K562 (cell line): ENCODE results near the gene EHBP1. TPM values are rescaled to one million over a fixed set of nuclear protein-coding genes. Genes with fewer than 3 reads are reported as not detected.

Experiments used
- ATF4 ChIP-seq: fragments of 450-650 bp; formaldehyde crosslinking; IDR thresholded peaks from 2 replicates; pipeline ENCODE4 v1.4.0; 2022; ENCODE audit warnings: mild to moderate bottlenecking, moderate library complexity
- BRD4 ChIP-seq: fragments of 200-600 bp; sonication (generic); IDR thresholded peaks from 2 replicates; pipeline ENCODE4 v1.6.1; 2017; ENCODE audit warnings: inconsistent platforms
- C11orf30 ChIP-seq: fragments of 450-650 bp; IDR thresholded peaks from 2 replicates; pipeline ENCODE4 v1.6.1; 2016; ENCODE audit warnings: low read depth, mild to moderate bottlenecking
- ELK3 ChIP-seq: fragments of 450-650 bp; formaldehyde crosslinking; IDR thresholded peaks from 2 replicates; pipeline ENCODE4 v1.4.0; 2020; ENCODE audit warnings: mild to moderate bottlenecking
- GATAD2B ChIP-seq: fragments of 450-650 bp; IDR thresholded peaks from 2 replicates; pipeline ENCODE4 v1.6.1; 2017; ENCODE audit warnings: mild to moderate bottlenecking, borderline replicate concordance
- HMGN3 ChIP-seq: IDR thresholded peaks from 2 replicates; pipeline ENCODE4 v1.6.1; 2011; ENCODE audit warnings: borderline replicate concordance, low read depth, mild to moderate bottlenecking, mixed read lengths, low read length; ENCODE audit not compliant: insufficient read length; ENCODE audit errors: extremely low read depth
- HNRNPLL ChIP-seq: fragments of 200-400 bp; formaldehyde crosslinking; IDR thresholded peaks from 2 replicates; pipeline ENCODE4 v1.6.1; 2017; ENCODE audit warnings: low read length, low read depth, mild to moderate bottlenecking; ENCODE audit not compliant: poor library complexity, severe bottlenecking
- MED1 ChIP-seq: sonication (generic); formaldehyde crosslinking; IDR thresholded peaks from 2 replicates; pipeline ENCODE4 v1.8.1; 2023; ENCODE audit warnings: missing genetic modification reagents, borderline replicate concordance
- MTA1 ChIP-seq: fragments of 450-650 bp; IDR thresholded peaks from 2 replicates; pipeline ENCODE4 v1.6.1; 2017; ENCODE audit warnings: borderline replicate concordance
- NR2F6 ChIP-seq: fragments of 450-650 bp; formaldehyde crosslinking; IDR thresholded peaks from 2 replicates; pipeline ENCODE4 v1.4.0; 2020; ENCODE audit warnings: mild to moderate bottlenecking
- PKNOX1 ChIP-seq: fragments of 450-650 bp; IDR thresholded peaks from 2 replicates; pipeline ENCODE4 v1.6.1; 2016
- POLR2H ChIP-seq: IDR thresholded peaks from 2 replicates; pipeline ENCODE4 v1.6.1; 2016; ENCODE audit warnings: missing genetic modification characterization, low read depth, mild to moderate bottlenecking, control low read depth, missing compliant biosample characterization, moderate library complexity
- PRDM10 ChIP-seq: fragments of 450-650 bp; IDR thresholded peaks from 2 replicates; pipeline ENCODE4 v1.6.1; 2018; ENCODE audit not compliant: partially characterized antibody
- PTBP1 ChIP-seq: fragments of 200-400 bp; formaldehyde crosslinking; IDR thresholded peaks from 2 replicates; pipeline ENCODE4 v1.6.1; 2017; ENCODE audit warnings: low read depth, low read length
- SMARCB1 ChIP-seq: IDR thresholded peaks from 2 replicates; pipeline ENCODE4 v1.6.1; 2011; ENCODE audit warnings: improper control_type of control experiment, low read depth; ENCODE audit not compliant: insufficient read length
- SNAPC5 ChIP-seq: fragments of 250-450 bp; sonication (Bioruptor Pico); IDR thresholded peaks from 2 replicates; pipeline ENCODE4 v1.8.0; 2021; ENCODE audit warnings: moderate library complexity, mild to moderate bottlenecking, inconsistent platforms
- SP1 ChIP-seq: sonication (generic); formaldehyde crosslinking; IDR thresholded peaks from 2 replicates; pipeline ENCODE4 v1.8.1; 2022; ENCODE audit warnings: mild to moderate bottlenecking, missing genetic modification reagents
- SPI1 ChIP-seq: IDR thresholded peaks from 2 replicates; pipeline ENCODE4 v1.6.1; 2011; ENCODE audit warnings: low read depth, low read length, control low read depth, borderline replicate concordance
- SRF ChIP-seq, 2 experiments: fragments of 250-450, 450-650 bp in 1 of 2; sonication (Bioruptor Pico) in 1 of 2; sonication (generic) in 1 of 2; formaldehyde crosslinking; IDR thresholded peaks; 2 replicates each; pipeline versions ENCODE4 v1.5.0 to v1.5.1; 2020 to 2022; ENCODE audit warnings: mild to moderate bottlenecking in 1 of 2, missing genetic modification reagents in 1 of 2
- XRCC5 ChIP-seq: fragments of 200-400 bp; formaldehyde crosslinking; IDR thresholded peaks from 2 replicates; pipeline ENCODE4 v1.6.1; 2017; ENCODE audit warnings: low read depth, mild to moderate bottlenecking, low read length
- ZNF77 ChIP-seq: fragments of 250-450 bp; sonication (Bioruptor Pico); IDR thresholded peaks from 2 replicates; pipeline ENCODE4 v1.5.0; 2020
- polyA plus RNA-seq, 8 experiments: library from polyadenylated mRNA; depleted of rRNA in 4 of 8; stranded (reverse) in 5 of 8; unstranded in 3 of 8; fragments of >200 nt; fragmentation: Nextera tagmentation in 2 of 8; fragmentation: Illumina TruSeq in 1 of 8; extraction: Ambion mirVana in 2 of 8; extraction: Trizol in 1 of 8; gene quantifications; 2 replicates each; pipeline versions ENCODE4 v1.2.1 to v1.2.3, GENCODE V29; 2011 to 2014; ENCODE audit warnings: inconsistent platforms in 1 of 8, missing spikeins in 1 of 8
- total RNA-seq, 7 experiments: library from RNA; depleted of rRNA in 6 of 7; stranded (reverse); fragments of >200 nt in 6 of 7; fragmentation: Illumina TruSeq in 2 of 7; extraction: Trizol in 2 of 7; gene quantifications; 2 replicates each; pipeline versions ENCODE4 v1.2.1 to v1.2.3, GENCODE V29; 2011 to 2021; ENCODE audit warnings: low replicate concordance in 1 of 7

The EHBP1 gene
- total and polyA plus RNA-seq, 9 of the 15 experiments (the other 6 are each of a cell fraction or from before 2014, with no cell fraction given): 8.9 to 26.6 (median 19.3) TPM

- peak; percentile 19 for TF ChIP-seq PRDM10
- TF ChIP-seq HNRNPLL: peak; percentile 82
- TF ChIP-seq XRCC5: peak; percentile 69; the same call in 1 of the 2 replicates
- peak; percentile 11 for TF ChIP-seq HMGN3
- TF ChIP-seq PKNOX1: peak; percentile 100
- TF ChIP-seq SMARCB1: no peak
- peak; percentile 86 for TF ChIP-seq POLR2H (tag)
- TF ChIP-seq PTBP1: no peak
- TF ChIP-seq BRD4: no peak
- peak in 1 of 2 experiments; percentile 74; a peak in 1 of 4 replicates for TF ChIP-seq SRF (CRISPR knock-in tag; IDR thresholded peaks at IDR 0.05)
- TF ChIP-seq ZNF77: no peak
- peak; percentile 40; the same call in 1 of the 2 replicates for TF ChIP-seq C11orf30
- TF ChIP-seq SNAPC5 (CRISPR knock-in tag): no peak
- TF ChIP-seq MED1 (CRISPR knock-in tag): no peak
- peak; percentile 54; the same call in 1 of the 2 replicates for TF ChIP-seq SPI1
- TF ChIP-seq SP1 (CRISPR knock-in tag): peak; percentile 73; the same call in 1 of the 2 replicates
- no peak for TF ChIP-seq GATAD2B
- no peak for TF ChIP-seq MTA1
- no peak for TF ChIP-seq ATF4 (CRISPR knock-in tag)
- TF ChIP-seq ELK3 (CRISPR knock-in tag): 0 out of 2 replicates have a peak, but pooled peaks have one; percentile 12
- TF ChIP-seq NR2F6 (CRISPR knock-in tag): no peak
These were observed at the start of gene EHBP1 (continued) for GRCh38 chr2:62705007-62705829.
